HG03354 (cell line): Measurements from ENCODE around the gene RMC1.
"Not testable (repeated sequence)": the region's sequence is repeated elsewhere in the genome, so short reads cannot be mapped to it uniquely, and the experiment has no call there.

Experiments used
- ATAC-seq: cut with Tn5 transposase; IDR thresholded peaks from one replicate; pipeline ENCODE4 v1.9.1; 2021; ENCODE audit warnings: mild to moderate bottlenecking; ENCODE audit not compliant: unreplicated experiment, poor library complexity, severe bottlenecking

Gene RMC1

GRCh38 chr18:23495723-23496440, 7.4 kb upstream of the RMC1 start:
- no peak for ATAC-seq

- ATAC-seq = no peak
Measured at GRCh38 chr18:23498117-23498516, 5.2 kb upstream of the RMC1 start.

- ATAC-seq = peak; percentile 46
Measured at GRCh38 chr18:23498877-23499276, 4.4 kb upstream of the RMC1 start.

GRCh38 chr18:23499291-23499781, 4.0 kb upstream of the RMC1 start:
- no peak for ATAC-seq

- ATAC-seq = no peak
Measured at GRCh38 chr18:23501626-23502025, 1.7 kb upstream of the RMC1 start.

GRCh38 chr18:23502516-23503037, 734 bp upstream of the RMC1 start:
- no peak for ATAC-seq

GRCh38 chr18:23503963-23504344, 643 bp downstream of the RMC1 start:
- no peak for ATAC-seq

- peak; percentile 67 for ATAC-seq
Measured at GRCh38 chr18:23504720-23505119, 1.4 kb downstream of the RMC1 start.

- no peak for ATAC-seq
Measured at GRCh38 chr18:23506393-23506792, 3.1 kb downstream of the RMC1 start.

GRCh38 chr18:23510923-23511322, 7.6 kb downstream of the RMC1 start:
- ATAC-seq = not testable (repeated sequence)

- not testable (repeated sequence) for ATAC-seq
Measured at GRCh38 chr18:23512216-23512615, 8.9 kb downstream of the RMC1 start.

- ATAC-seq = no peak
Measured at GRCh38 chr18:23512641-23513040, 9.3 kb downstream of the RMC1 start.

GRCh38 chr18:23515911-23516546, 12.7 kb downstream of the RMC1 start:
- ATAC-seq = peak; percentile 89

- no peak for ATAC-seq
Measured at GRCh38 chr18:23519734-23520133, 16.4 kb downstream of the RMC1 start.

GRCh38 chr18:23521271-23521670, 18.0 kb downstream of the RMC1 start:
- no peak for ATAC-seq

GRCh38 chr18:23521907-23522306, 18.6 kb downstream of the RMC1 start:
- no peak for ATAC-seq

GRCh38 chr18:23523429-23524212, 20.3 kb downstream of the RMC1 start:
- no peak for ATAC-seq

GRCh38 chr18:23524213-23524707, 20.9 kb downstream of the RMC1 start:
- ATAC-seq = no peak

GRCh38 chr18:23526501-23527063, 23.3 kb downstream of the RMC1 start:
- no peak for ATAC-seq
